Activated T-cell treated with anti-CD3 and anti-CD28 coated beads, Interleukin-2, amount 50 U/mL, for 24 hours (primary cell): ENCODE results near the gene PID1.

ENCODE experiments used
- DNase-seq: peaks from one replicate; pipeline ENCODE4 v3.0.0-alpha.2; 2020
- H3K27ac Mint-ChIP-seq: 2 replicates; pipeline ENCODE4 v1.8.0; 2020; ENCODE audit warnings: mild to moderate bottlenecking, mixed read lengths
- H3K27me3 Mint-ChIP-seq: 2 replicates; pipeline ENCODE4 v1.8.0; 2020; ENCODE audit warnings: mixed read lengths
- H3K36me3 Mint-ChIP-seq: 2 replicates; pipeline ENCODE4 v1.8.0; 2020; ENCODE audit warnings: low read depth, mixed read lengths
- H3K4me1 Mint-ChIP-seq: 2 replicates; pipeline ENCODE4 v1.8.0; 2020; ENCODE audit warnings: low read depth, mixed read lengths
- H3K4me3 Mint-ChIP-seq: 2 replicates; pipeline ENCODE4 v1.8.0; 2020; ENCODE audit warnings: mild to moderate bottlenecking, moderate library complexity, mixed read lengths
- H3K9me3 Mint-ChIP-seq: 2 replicates; pipeline ENCODE4 v1.8.0; 2020; ENCODE audit warnings: mixed read lengths

Gene PID1

GRCh38 chr2:229025653-229026052 lies 245.4 kb downstream of the PID1 start:
- no peak overlapping the region for H3K4me3 Mint-ChIP-seq
- H3K4me1 Mint-ChIP-seq, result no peaks in the 10 kb centered on the region
- DNase-seq, result no peak
- H3K36me3 Mint-ChIP-seq, result no peaks in the 10 kb centered on the region
- no peaks in the 10 kb centered on the region for H3K27me3 Mint-ChIP-seq
- H3K9me3 Mint-ChIP-seq, result peaks cover 14% of the 10 kb centered on the region
- no peak overlapping the region for H3K27ac Mint-ChIP-seq

- DNase-seq, result no peak
- H3K27ac Mint-ChIP-seq, result no peak overlapping the region
- H3K27me3 Mint-ChIP-seq, result no peaks in the 10 kb centered on the region
- peaks cover 9% of the 10 kb centered on the region for H3K9me3 Mint-ChIP-seq
- no peaks in the 10 kb centered on the region for H3K36me3 Mint-ChIP-seq
- no peaks in the 10 kb centered on the region for H3K4me1 Mint-ChIP-seq
- no peak overlapping the region for H3K4me3 Mint-ChIP-seq
Observed at GRCh38 chr2:229022652-229023051, 248.4 kb downstream of the PID1 start.

GRCh38 chr2:229022071-229022470 lies 249.0 kb downstream of the PID1 start:
- DNase-seq, result no peak
- Mint-ChIP-seq H3K9me3 (peaks cover 9% of the 10 kb centered on the region), H3K27me3 (no peaks in the 10 kb centered on the region), H3K36me3 (no peaks in the 10 kb centered on the region), H3K4me3 (no peak overlapping the region), H3K27ac (no peak overlapping the region), H3K4me1 (no peaks in the 10 kb centered on the region)

- DNase-seq, result no peak
- no peaks in the 10 kb centered on the region for H3K4me1 Mint-ChIP-seq
- H3K27ac Mint-ChIP-seq, result no peak overlapping the region
- no peaks in the 10 kb centered on the region for H3K27me3 Mint-ChIP-seq
- H3K36me3 Mint-ChIP-seq, result no peaks in the 10 kb centered on the region
- peaks cover 10% of the 10 kb centered on the region for H3K9me3 Mint-ChIP-seq
- no peak overlapping the region for H3K4me3 Mint-ChIP-seq
Observed at GRCh38 chr2:229009816-229010215, 261.3 kb downstream of the PID1 start.

GRCh38 chr2:229003256-229003655 lies 267.8 kb downstream of the PID1 start:
- Mint-ChIP-seq H3K4me3 (no peak overlapping the region), H3K4me1 (no peaks in the 10 kb centered on the region), H3K27ac (no peak overlapping the region), H3K27me3 (no peaks in the 10 kb centered on the region), H3K36me3 (no peaks in the 10 kb centered on the region), H3K9me3 (peaks cover 25% of the 10 kb centered on the region)
- no peak for DNase-seq

- no peak overlapping the region for H3K27ac Mint-ChIP-seq
- H3K27me3 Mint-ChIP-seq, result no peaks in the 10 kb centered on the region
- no peak for DNase-seq
- no peaks in the 10 kb centered on the region for H3K4me1 Mint-ChIP-seq
- peaks cover 19% of the 10 kb centered on the region for H3K9me3 Mint-ChIP-seq
- H3K36me3 Mint-ChIP-seq, result no peaks in the 10 kb centered on the region
- no peak overlapping the region for H3K4me3 Mint-ChIP-seq
Observed at GRCh38 chr2:229001196-229001595, 269.9 kb downstream of the PID1 start.

GRCh38 chr2:228999326-228999725 lies 271.8 kb downstream of the PID1 start:
- no peak overlapping the region for H3K4me3 Mint-ChIP-seq
- DNase-seq, result no peak
- H3K27me3 Mint-ChIP-seq, result no peaks in the 10 kb centered on the region
- no peaks in the 10 kb centered on the region for H3K36me3 Mint-ChIP-seq
- peaks cover 21% of the 10 kb centered on the region for H3K9me3 Mint-ChIP-seq
- no peaks in the 10 kb centered on the region for H3K4me1 Mint-ChIP-seq
- H3K27ac Mint-ChIP-seq, result no peak overlapping the region

- no peaks in the 10 kb centered on the region for H3K36me3 Mint-ChIP-seq
- no peak for DNase-seq
- H3K27me3 Mint-ChIP-seq, result no peaks in the 10 kb centered on the region
- H3K27ac Mint-ChIP-seq, result no peak overlapping the region
- H3K4me1 Mint-ChIP-seq, result no peaks in the 10 kb centered on the region
- peaks cover 7% of the 10 kb centered on the region for H3K9me3 Mint-ChIP-seq
- H3K4me3 Mint-ChIP-seq, result no peak overlapping the region
Observed at GRCh38 chr2:228988786-228989185, 282.3 kb downstream of the PID1 start.

GRCh38 chr2:228987441-228988155 lies 283.5 kb downstream of the PID1 start:
- DNase-seq, result no peak
- no peak overlapping the region for H3K27ac Mint-ChIP-seq
- no peaks in the 10 kb centered on the region for H3K4me1 Mint-ChIP-seq
- H3K9me3 Mint-ChIP-seq, result peaks cover 10% of the 10 kb centered on the region
- no peaks in the 10 kb centered on the region for H3K27me3 Mint-ChIP-seq
- H3K36me3 Mint-ChIP-seq, result no peaks in the 10 kb centered on the region
- no peak overlapping the region for H3K4me3 Mint-ChIP-seq

GRCh38 chr2:228986961-228987360 lies 284.1 kb downstream of the PID1 start:
- Mint-ChIP-seq H3K27ac (no peak overlapping the region), H3K4me1 (no peaks in the 10 kb centered on the region), H3K27me3 (no peaks in the 10 kb centered on the region), H3K4me3 (no peak overlapping the region), H3K36me3 (no peaks in the 10 kb centered on the region), H3K9me3 (peaks cover 12% of the 10 kb centered on the region)
- DNase-seq, result no peak

GRCh38 chr2:228983700-228984099 lies 287.4 kb downstream of the PID1 start:
- no peaks in the 10 kb centered on the region for H3K36me3 Mint-ChIP-seq
- no peaks in the 10 kb centered on the region for H3K4me1 Mint-ChIP-seq
- no peak for DNase-seq
- peaks cover 11% of the 10 kb centered on the region for H3K9me3 Mint-ChIP-seq
- no peak overlapping the region for H3K27ac Mint-ChIP-seq
- no peak overlapping the region for H3K4me3 Mint-ChIP-seq
- no peaks in the 10 kb centered on the region for H3K27me3 Mint-ChIP-seq

- no peaks in the 10 kb centered on the region for H3K36me3 Mint-ChIP-seq
- H3K27me3 Mint-ChIP-seq, result no peaks in the 10 kb centered on the region
Observed at GRCh38 chr2:228974169-228974568, 296.9 kb downstream of the PID1 start.

More at GRCh38 chr2:228974169-228974568, 296.9 kb downstream of the PID1 start:
- Mint-ChIP-seq H3K4me3 (no peak overlapping the region), H3K9me3 (peaks cover 18% of the 10 kb centered on the region), H3K27ac (no peak overlapping the region), H3K4me1 (no peaks in the 10 kb centered on the region)
- DNase-seq, result no peak
